Measurements from ENCODE around the gene SRRM1. TPM values are rescaled to one million over a fixed set of nuclear protein-coding genes. Genes with fewer than 3 reads are reported as not detected.

Gene SRRM1
- total RNA-seq, 1 experiment from 2014 or later, result 290 TPM

- Histone ChIP-seq H3K27me3 (ENCODE audit: insufficient read depth, low read length) (no peaks in the 10 kb centered on the region), H4K5ac (ENCODE audit: insufficient read length, low read depth, low read length) (no peak overlapping the region), H3K79me2 (ENCODE audit: insufficient read depth, low read length) (no peaks in the 10 kb centered on the region), H3K79me1 (ENCODE audit: insufficient read depth, low read depth, low read length, poor library complexity, severe bottlenecking) (no peaks in the 10 kb centered on the region), H3K9me3 (ENCODE audit: control insufficient read depth, low read depth, low read length) (no peaks in the 10 kb centered on the region), H4K20me1 (ENCODE audit: control insufficient read depth, insufficient read depth, insufficient read length) (no peaks in the 10 kb centered on the region), H3K23me2 (ENCODE audit: insufficient read length, low read depth, low read length, poor library complexity, severe bottlenecking) (no peaks in the 10 kb centered on the region), H3K27ac (ENCODE audit: insufficient read length, low read depth, low read length) (no peak overlapping the region), H3K23ac (ENCODE audit: insufficient read length, low read depth, low read length) (no peak overlapping the region), H3K18ac (ENCODE audit: insufficient read length, low read depth, low read length) (no peak overlapping the region), H3T11ph (ENCODE audit: low read length) (no peak overlapping the region), H3K4me1 (ENCODE audit: insufficient read depth, low read length) (peaks cover 4% of the 10 kb centered on the region; the same call in 1 of the 2 replicates), H4K8ac (replicated peaks; ENCODE audit: insufficient read length, low read depth, low read length) (no peak overlapping the region), H2AFZ (ENCODE audit: low read length) (no peak overlapping the region), H3K14ac (ENCODE audit: insufficient read depth, low read length) (no peak overlapping the region), H3K56ac (ENCODE audit: insufficient read length, low read depth, low read length) (no peak overlapping the region), H2AK5ac (ENCODE audit: insufficient read length, low read length) (no peak overlapping the region), H4K91ac (ENCODE audit: insufficient read length, low read depth, low read length) (no peak overlapping the region), H3K4ac (ENCODE audit: low read depth, low read length) (no peak overlapping the region), H2BK12ac (ENCODE audit: insufficient read length, low read depth, low read length) (no peak overlapping the region), H2BK120ac (ENCODE audit: low read depth, low read length, poor library complexity, severe bottlenecking) (no peak overlapping the region), H2BK20ac (ENCODE audit: low read depth, low read length, poor library complexity, severe bottlenecking) (no peak overlapping the region), H2BK5ac (ENCODE audit: insufficient read length, low read length) (no peak overlapping the region), H3K4me2 (ENCODE audit: insufficient read depth, insufficient read length, low read length) (no peak overlapping the region), H2BK15ac (ENCODE audit: low read depth, low read length) (no peak overlapping the region), H3K9ac (ENCODE audit: extremely low read depth, insufficient read length, low read length) (no peak overlapping the region)
- DNase-seq, result peak; percentile 65
- no peaks in the 10 kb centered on the region; a peak in 1 of 5 replicates for H3K9me3 Mint-ChIP-seq
- H3K36me3 Mint-ChIP-seq (ENCODE audit: insufficient read depth in 1 of 3, low read depth in 3 of 3), result peaks cover 0 to 3% (median 0%) of the 10 kb centered on the region in 3 experiments; a peak in 3 of 7 replicates
- H3K27me3 Mint-ChIP-seq (ENCODE audit: low read depth), result no peaks in the 10 kb centered on the region; the same call in 1 of the 2 replicates
- TF ChIP-seq CTCF (conservative IDR thresholded peaks at IDR 0.05), result no peak
- 0 out of 7 replicates have a peak overlapping the region, but pooled peaks of 1 of the 3 experiments have one; percentile 28 for H3K27ac Mint-ChIP-seq
- peaks cover 39 to 45% of the 10 kb centered on the region in 2 experiments for H3K4me1 Mint-ChIP-seq
- no peak overlapping the region for H3K4me3 Mint-ChIP-seq
- no CpG with 5 or more reads among the region's 8 CpGs for WGBS (ENCODE audit: extremely low coverage, insufficient read length, low lambda C conversion rate)
These were observed 59.6 kb downstream of the SRRM1 start for GRCh38 chr1:24702511-24703293.
